Measurements from ENCODE around the gene INAFM1. TPM values are rescaled to one million over a fixed set of nuclear protein-coding genes. Genes with fewer than 3 reads are reported as not detected.

The INAFM1 gene
- total and polyA plus RNA-seq, 9 of the 15 experiments (the other 6 are each of a cell fraction or from before 2014, with no cell fraction given): 0.71 to 30.9 (median 3.1) TPM

GRCh38 chr19:47243776-47244547 is 30.7 kb upstream of the INAFM1 start (continued):
- TF ChIP-seq ZBTB2 (IDR thresholded peaks at IDR 0.05) (peak; percentile 78; the same call in 1 of the 2 replicates), SMARCC2 (IDR thresholded peaks at IDR 0.05; ENCODE audit: low read depth) (peak; percentile 82), NCOR1 (IDR thresholded peaks at IDR 0.05) (peak; percentile 94), ETV1 (tag; conservative IDR thresholded peaks at IDR 0.05; ENCODE audit: low read depth) (peak; percentile 100), MLX (CRISPR knock-in tag; conservative IDR thresholded peaks at IDR 0.05) (no peak), POLR2B (IDR thresholded peaks at IDR 0.05; ENCODE audit: low read depth, partially characterized antibody) (peak; percentile 82), NFIX (CRISPR knock-in tag; IDR thresholded peaks at IDR 0.05; ENCODE audit: low read depth) (no peak), MBD1 (CRISPR knock-in tag; IDR thresholded peaks at IDR 0.05) (no peak), ZNF431 (CRISPR knock-in tag; IDR thresholded peaks at IDR 0.05) (peak; percentile 67; the same call in 1 of the 2 replicates), TBL1XR1 (IDR thresholded peaks at IDR 0.05; ENCODE audit: low read length in 2 of 2) (peak; percentile 45 to 87; a peak in 3 of 4 replicates), ASH1L (IDR thresholded peaks at IDR 0.05; ENCODE audit: borderline replicate concordance, low read depth, partially characterized antibody) (peak; percentile 41), NONO (IDR thresholded peaks at IDR 0.05; ENCODE audit: low read depth in 2 of 2, low read length in 1 of 2) (peak in 1 of 2 experiments; percentile 92; a peak in 2 of 4 replicates), PRDM10 (IDR thresholded peaks at IDR 0.05; ENCODE audit: partially characterized antibody) (peak; percentile 52), PTTG1 (tag; IDR thresholded peaks at IDR 0.05; ENCODE audit: low read depth) (no peak), CTBP1 (IDR thresholded peaks at IDR 0.05; ENCODE audit: borderline replicate concordance) (peak; percentile 93; the same call in 1 of the 2 replicates), ZNF398 (CRISPR knock-in tag; IDR thresholded peaks at IDR 0.05) (no peak), SMAD1 (IDR thresholded peaks at IDR 0.05; ENCODE audit: low read depth, low read length, partially characterized antibody) (peak; percentile 46)

All from K562 (cell line).